Erythroblast (primary cell): Measurements from ENCODE around the gene HMGCS2.

ENCODE experiments used
- GATA1 ChIP-seq: IDR thresholded peaks from 2 replicates; pipeline ENCODE4 v1.6.1; 2011; ENCODE audit warnings: low read depth, mild to moderate bottlenecking, control low read depth, low read length, moderate library complexity
- POLR2A ChIP-seq: IDR thresholded peaks from 2 replicates; pipeline ENCODE4 v1.6.1; 2011; ENCODE audit warnings: mild to moderate bottlenecking, low read length

DNA sequence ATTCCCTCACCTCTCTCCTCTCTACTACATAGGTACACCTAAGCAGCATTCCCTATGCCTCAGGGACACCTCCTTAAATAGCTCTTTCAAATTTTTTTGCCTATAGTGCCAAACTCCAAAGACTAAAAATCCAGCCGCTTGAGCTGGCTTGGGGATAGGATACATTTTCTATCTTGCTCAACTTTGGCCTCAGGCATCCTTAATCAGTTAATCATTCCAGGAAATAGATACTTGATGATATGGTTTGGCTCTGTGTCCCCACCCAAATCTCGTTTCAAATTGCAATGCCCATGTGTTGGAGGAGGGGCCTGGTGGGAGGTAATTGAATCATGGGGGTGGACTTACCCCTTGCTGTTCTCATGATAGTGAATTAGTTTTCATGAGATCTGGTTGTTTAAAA is 68.4 kb downstream of the HMGCS2 start:
- TF ChIP-seq POLR2A (no peak), GATA1 (no peak)
